GM18858 (cell line): Measurements from ENCODE around the gene RXFP1.
"Not testable (repeated sequence)": the region's sequence is repeated elsewhere in the genome, so short reads cannot be mapped to it uniquely, and the experiment has no call there.

Source experiments
- ATAC-seq: cut with Tn5 transposase; IDR thresholded peaks from one replicate; pipeline ENCODE4 v1.9.1; 2021; ENCODE audit not compliant: unreplicated experiment

Gene RXFP1

GRCh38 chr4:158606969-158607368 is 85.3 kb downstream of the RXFP1 start:
- no peak for ATAC-seq

- no peak for ATAC-seq
Measured at GRCh38 chr4:158609116-158609515, 87.4 kb downstream of the RXFP1 start.

DNA sequence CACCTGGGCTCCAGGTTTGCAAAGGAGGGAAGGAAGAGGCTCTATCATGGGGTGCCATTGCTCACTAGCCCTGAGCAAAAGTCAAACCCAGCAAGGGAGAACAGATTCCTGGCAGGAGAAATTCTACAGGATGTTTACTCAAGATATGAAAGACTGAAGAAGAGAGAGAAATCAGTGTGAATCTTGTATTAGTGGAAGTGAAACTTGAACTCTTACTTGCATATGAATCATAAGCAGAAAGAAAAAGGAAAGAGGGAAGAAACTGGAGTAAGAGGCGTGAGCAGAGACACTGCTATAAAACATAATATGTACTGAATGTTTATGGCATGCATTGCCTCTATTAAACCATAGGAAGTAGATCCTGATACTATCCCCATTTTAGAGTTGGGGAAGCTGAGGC is 89.1 kb downstream of the RXFP1 start:
- peak; percentile 98 for ATAC-seq

- no peak for ATAC-seq
Measured at GRCh38 chr4:158613046-158613445, 91.4 kb downstream of the RXFP1 start.

DNA sequence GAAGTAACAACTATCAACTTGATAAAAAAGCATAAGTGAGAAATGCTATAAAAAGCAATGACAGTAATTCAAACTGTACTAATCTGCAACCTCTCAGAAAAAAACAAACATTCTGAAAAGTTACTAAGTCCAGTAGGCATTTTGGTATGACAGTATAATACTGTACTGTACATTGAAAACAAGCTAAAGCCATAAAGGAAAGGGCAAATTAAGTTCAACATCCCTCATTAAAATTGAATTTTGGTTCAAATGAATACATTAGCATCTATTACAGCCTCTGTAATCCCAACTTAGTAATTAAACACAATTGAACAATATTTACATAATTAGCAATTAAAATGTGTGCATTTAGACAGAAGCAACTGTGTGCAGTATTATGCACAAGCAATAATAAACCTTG is 96.3 kb downstream of the RXFP1 start:
- no peak for ATAC-seq

DNA sequence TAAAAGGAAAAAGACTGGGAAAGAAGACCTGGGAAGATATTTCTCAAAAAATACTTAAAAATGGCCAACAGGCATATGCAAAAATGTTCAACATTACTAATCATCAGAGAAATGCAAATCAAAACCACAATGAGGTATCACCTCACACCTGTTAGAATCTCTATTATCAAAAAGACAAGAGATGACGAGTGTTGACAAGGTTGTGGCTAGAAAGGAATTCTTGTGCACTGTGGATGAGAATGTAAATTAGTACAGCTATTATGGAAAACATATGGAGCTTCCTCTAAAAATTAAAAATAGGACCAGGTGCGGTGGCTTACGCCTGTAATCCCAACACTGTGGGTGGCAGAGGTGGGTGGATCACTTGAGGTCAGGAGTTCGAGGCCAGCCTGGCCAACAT is 100.0 kb downstream of the RXFP1 start:
- peak; percentile 30 for ATAC-seq

DNA sequence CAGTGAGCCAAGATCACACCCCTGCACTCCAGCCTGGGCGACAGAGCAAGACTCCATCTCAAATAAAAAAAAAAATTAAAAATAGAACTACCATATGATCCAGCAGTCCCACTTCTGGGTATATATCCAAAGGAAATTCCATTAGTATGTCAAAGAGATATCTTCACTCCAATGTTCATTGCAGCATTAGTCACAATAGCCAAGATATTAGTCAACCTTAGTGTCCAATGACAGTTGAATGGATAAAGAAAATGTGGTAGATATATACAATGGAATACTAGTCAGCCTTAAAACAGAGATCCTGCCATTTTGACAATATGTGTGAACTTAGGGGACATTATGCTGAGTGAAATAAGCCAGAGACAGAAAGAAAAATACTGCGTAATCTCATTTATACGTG is 100.6 kb downstream of the RXFP1 start:
- ATAC-seq, result no peak

DNA sequence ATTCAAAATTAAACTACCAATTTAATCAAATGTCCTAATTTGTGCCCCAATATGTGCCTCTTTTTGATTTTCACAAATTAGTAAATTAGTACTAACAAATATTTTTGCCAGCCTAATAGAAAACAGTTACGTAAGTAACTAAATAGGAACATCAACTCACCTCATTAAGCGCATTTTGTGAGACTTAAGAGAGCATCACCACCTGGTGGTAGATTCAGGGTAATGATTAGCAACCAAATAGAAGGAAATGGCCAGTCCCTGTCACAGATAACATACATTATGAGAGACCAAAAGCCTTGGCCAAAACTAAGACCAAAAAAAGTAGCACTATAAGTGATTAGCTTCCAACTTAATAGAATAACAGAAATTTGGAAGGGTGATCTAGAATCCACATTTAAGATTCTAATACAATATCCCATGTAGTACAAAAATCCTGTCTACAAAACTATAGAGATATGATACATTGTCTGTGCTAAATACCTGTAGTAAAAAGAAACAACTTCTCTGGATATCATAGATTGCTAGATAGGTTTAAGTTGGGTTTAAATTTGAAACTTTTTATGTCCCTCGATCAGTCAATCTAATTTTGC is 103.3 kb downstream of the RXFP1 start:
- ATAC-seq, result peak; percentile 92

DNA sequence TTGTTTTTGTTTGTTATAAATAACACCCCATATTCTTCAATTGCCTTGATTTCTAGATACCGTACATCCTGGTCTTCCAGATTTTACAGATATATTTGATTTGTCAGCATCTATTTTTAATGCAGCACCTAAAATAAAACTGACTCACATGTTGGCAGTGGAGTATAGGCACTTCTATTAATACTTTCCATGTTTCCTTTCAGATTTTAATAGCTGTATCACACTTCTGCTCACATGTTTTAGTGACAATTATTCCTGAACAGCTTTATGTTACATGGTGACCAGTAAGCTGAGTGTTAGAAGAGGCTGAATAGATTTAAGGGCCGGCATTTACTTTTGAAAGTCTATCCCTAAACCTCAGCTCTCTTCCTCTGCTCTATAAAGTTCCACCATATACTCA is 103.9 kb downstream of the RXFP1 start:
- ATAC-seq, result no peak

GRCh38 chr4:158630893-158631292 is 109.2 kb downstream of the RXFP1 start:
- ATAC-seq, result no peak

GRCh38 chr4:158636619-158637018 is 114.9 kb downstream of the RXFP1 start:
- no peak for ATAC-seq

- no peak for ATAC-seq
Measured at GRCh38 chr4:158644356-158644755, 122.7 kb downstream of the RXFP1 start.

DNA sequence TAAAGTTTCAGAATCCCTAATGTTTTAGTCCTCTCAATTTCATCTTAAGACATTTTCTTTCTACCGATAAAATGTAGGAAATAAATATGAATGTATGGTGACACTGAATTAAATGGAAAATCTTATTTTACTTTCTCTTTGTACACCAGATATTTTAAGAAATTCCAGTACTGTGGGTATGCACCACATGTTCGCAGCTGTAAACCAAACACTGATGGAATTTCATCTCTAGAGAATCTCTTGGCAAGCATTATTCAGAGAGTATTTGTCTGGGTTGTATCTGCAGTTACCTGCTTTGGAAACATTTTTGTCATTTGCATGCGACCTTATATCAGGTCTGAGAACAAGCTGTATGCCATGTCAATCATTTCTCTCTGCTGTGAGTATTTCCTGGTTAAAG is 123.1 kb downstream of the RXFP1 start:
- no peak for ATAC-seq

DNA sequence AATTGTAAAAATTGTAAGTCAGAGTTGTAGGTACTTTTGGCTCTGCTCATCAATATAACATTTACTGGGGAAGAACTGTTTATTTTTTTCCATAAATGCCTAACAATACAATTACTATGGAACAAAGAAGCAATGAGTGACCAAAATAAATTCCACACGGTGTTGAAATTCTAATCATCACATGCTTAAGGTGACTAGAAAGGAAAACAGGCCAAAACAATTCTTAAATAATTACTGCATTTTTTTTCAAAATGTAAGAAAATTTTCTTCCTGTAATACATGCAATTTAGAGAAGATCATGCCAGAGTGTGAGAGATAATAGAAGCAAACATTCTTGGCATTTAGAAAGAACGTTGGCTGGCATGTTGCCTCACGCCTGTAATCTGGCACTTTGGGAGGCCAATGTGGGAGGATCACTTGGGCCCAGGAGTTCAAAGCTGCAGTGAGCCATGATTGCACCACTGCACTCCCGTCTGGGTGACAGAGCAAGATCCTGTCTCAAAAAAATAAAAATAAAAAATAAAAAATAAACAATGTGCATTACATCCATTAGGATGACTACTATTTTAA is 127.5 kb downstream of the RXFP1 start:
- no peak for ATAC-seq

DNA sequence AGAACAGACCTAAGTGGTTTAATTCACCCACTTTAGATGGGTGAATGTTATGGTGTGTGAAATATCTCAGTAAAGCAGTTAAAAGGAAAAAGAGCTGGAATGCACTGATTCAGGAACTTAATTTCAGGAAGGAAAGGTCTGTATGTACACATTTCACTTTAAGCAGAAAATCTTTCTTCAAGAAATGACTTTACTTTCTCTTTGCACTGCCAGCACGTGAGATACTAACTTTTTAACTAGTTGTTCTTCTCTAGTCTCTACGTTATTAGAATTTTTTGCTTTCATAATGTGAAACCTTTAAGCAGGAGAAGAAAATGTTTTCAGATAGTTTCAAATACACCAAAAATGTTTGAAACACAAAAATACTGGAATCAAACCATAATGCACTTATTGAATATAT is 131.2 kb downstream of the RXFP1 start:
- no peak for ATAC-seq

GRCh38 chr4:158656439-158656838 is 134.8 kb downstream of the RXFP1 start:
- ATAC-seq, result no peak

DNA sequence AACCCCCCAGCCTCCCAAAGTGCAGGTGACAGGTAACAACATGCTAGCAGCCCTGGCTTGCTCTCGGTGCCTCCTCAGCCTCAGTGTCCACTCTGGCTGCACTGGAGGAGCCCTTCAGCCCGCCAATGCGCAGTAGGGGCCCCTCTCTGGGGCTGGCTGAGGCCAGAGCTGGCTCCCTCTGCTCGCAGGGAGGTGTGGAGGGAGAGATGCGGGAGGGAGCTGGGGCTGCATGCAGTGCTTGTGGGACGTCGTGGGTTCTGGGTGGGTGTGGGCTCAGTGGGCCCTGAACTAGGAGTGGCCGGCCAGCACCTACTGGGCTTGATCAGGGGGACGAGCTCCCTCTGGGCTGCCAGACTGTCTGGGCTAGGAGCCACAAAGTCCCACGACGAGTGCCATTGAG is 135.6 kb downstream of the RXFP1 start:
- no peak for ATAC-seq

- not testable (repeated sequence) for ATAC-seq
Measured at GRCh38 chr4:158663255-158663654, 141.6 kb downstream of the RXFP1 start.

GRCh38 chr4:158663707-158664625 is 142.3 kb downstream of the RXFP1 start:
- ATAC-seq, result not testable (repeated sequence)

DNA sequence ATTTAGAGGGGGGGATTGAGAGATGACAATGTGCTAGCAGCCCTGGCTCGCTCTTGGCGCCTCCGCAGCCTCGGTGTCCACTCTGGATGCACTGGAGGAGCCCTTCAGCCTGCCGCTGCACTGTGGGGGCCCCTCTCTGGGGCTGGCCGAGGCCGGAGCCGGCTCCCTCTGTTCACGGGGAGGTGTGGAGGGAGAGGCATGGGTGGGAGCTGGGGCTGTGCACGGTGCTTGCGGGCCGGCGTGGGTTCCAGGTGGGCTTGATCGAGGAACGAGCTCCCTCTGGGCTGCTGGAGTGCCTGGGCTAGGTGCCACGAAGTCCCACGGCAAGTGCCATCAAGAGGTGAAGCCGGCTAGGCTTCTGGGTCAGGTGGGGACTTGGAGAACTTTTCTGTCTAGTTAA is 143.1 kb downstream of the RXFP1 start:
- no peak for ATAC-seq

GRCh38 chr4:158666892-158667291 is 145.2 kb downstream of the RXFP1 start:
- no peak for ATAC-seq

GRCh38 chr4:158667651-158668198 is 146.0 kb downstream of the RXFP1 start:
- no peak for ATAC-seq
